CD4-positive, alpha-beta T cell treated with Interleukin-15 for 4 hours (primary cell): ENCODE data around the gene MYOC.
A peak's percentile ranks its signal among the peaks of the same experiment; 100 is the strongest.
"Not testable (repeated sequence)": the region's sequence is repeated elsewhere in the genome, so short reads cannot be mapped to it uniquely, and the experiment has no call there.

Experiments
- DNase-seq: peaks from one replicate; pipeline ENCODE4 v3.0.0-alpha.2; 2020; ENCODE audit warnings: low spot score

The MYOC gene

DNA sequence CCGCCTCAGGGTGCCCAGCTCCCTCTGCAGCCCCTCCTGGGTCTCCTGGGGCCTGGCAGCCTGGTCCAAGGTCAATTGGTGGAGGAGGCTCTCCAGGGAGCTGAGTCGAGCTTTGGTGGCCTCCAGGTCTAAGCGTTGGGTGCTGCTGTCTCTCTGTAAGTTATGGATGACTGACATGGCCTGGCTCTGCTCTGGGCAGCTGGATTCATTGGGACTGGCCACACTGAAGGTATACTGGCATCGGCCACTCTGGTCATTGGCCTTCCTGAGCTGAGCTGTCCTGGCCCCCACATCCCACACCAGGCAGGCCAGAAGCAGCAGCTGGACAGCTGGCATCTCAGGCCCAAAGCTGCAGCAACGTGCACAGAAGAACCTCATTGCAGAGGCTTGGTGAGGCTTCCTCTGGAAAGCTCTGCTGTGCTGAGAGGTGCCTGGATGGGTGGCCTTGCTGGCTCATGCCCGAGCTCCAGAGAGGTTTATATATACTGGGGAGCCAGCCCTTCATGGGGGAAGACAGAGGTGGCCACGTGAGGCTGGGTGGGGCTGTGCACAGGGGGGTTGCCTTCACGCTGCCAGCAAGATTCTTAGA is at the start of gene MYOC:
TSS of gene MYOC (minus strand) at position 455 of the 589 bp plus-strand sequence. CDS start at position 378, 77 bp downstream.
- DNase-seq = no peak

DNA sequence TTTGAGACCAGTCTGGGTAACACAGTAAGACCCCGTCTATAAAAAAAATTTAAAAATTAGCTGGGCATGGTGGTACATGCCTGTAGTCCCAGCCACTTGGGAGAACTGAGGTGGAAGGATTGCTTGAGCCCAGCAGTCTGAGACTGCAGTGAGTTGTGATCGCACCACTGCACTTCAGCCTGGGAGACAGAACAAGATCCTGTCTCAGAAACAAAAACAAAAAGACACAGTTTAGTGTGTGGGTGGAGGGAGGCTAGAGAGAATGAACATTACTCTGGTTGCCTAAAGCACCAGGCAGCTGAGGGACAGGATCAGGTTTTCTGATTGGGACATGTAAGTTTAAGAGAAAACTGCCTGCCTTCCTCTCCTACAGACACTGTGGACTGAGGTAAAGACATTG is 47.0 kb upstream of the MYOC start:
- no peak for DNase-seq

DNA sequence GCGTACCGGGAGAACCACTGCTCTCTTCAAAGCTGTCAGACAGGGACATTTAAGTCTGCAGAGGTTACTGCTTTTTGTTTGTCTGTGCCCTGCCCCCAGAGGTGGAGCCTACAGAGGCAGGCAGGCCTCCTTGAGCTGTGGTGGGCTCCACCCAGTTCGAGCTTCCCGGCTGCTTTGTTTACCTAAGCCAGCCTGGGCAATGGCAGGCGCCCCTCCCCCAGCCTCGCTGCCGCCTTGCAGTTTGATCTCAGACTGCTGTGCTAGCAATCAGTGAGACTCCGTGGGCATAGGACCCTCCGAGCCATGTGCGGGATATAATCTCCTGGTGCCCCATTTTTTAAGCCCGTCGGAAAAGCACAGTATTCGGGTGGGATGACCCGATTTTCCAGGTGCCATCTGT is 43.3 kb upstream of the MYOC start:
- DNase-seq = not testable (repeated sequence)

DNA sequence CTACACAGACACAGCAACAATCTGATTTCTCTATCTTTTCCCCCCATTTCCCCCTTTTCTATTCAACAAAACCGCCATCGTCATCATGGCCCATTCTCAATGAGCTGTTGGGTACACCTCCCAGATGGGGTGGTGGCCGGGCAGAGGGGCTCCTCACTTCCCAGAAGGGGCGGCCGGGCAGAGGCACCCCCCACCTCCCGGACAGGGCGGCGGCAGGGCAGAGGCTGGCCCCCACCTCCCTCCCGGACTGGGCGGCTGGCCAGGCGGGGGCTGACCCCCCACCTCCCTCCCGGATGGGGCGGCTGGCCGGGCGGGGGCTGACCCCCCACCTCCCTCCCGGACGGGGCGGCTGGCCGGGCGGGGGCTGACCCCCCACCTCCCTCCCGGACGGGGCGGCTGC is 41.1 kb upstream of the MYOC start:
- not testable (repeated sequence) for DNase-seq

DNA sequence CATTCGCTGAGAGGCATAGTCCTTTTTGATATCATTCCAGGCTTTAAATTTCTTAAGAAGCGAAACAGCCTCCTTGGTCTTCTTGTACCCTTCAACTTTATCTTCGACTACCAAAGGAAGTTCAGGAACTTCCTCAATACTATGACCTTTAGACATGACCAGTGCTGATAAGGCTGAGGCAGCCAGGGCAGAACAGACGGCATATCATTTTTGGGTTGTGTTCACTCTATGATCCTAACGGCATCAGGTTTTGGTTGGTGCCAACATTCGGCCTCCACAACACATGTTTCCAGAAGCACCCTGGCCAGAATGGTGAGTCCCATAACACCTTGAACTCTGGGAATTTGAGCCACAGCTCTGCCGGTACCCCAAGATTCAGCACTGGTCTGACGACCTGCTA is 31.4 kb upstream of the MYOC start:
- DNase-seq = no peak

DNA sequence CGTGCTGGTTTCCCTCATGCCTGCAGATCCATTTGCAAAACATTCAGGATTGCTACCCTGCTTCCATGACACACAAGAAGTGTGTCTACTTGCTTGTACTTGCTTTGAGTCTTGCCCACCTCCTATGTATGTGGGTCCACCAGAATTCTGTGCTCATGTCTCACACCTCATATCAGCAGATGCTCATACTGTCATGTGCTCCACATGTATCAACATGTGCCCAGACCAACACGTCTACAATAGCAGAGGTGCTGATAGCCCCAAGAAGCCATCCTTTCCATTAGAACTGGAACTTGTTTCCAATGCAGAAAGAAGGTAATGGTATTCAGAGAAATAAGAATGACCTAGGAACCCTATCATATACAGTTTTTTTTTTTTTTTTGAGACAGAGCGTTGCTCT is 27.9 kb upstream of the MYOC start:
- no peak for DNase-seq

DNA sequence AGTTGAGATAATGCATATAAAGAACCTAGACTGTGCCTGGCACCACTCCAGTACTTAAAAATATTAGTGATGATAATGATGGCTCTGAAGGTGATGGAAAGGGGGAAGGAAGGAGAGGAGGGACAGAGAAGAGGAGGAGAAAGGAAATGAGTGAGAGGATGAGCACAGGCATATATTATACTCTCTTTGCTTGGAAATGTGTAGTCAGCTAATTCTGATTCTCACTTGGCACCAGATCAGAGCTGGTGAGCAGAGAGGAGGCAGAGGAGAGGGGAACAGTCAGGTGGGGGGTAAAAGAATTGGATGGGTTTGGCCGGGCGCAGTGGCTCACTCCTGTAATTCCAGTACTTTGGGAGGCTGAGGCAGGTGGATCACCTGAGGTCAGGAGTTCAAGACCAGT is 24.3 kb upstream of the MYOC start:
- DNase-seq = no peak

DNA sequence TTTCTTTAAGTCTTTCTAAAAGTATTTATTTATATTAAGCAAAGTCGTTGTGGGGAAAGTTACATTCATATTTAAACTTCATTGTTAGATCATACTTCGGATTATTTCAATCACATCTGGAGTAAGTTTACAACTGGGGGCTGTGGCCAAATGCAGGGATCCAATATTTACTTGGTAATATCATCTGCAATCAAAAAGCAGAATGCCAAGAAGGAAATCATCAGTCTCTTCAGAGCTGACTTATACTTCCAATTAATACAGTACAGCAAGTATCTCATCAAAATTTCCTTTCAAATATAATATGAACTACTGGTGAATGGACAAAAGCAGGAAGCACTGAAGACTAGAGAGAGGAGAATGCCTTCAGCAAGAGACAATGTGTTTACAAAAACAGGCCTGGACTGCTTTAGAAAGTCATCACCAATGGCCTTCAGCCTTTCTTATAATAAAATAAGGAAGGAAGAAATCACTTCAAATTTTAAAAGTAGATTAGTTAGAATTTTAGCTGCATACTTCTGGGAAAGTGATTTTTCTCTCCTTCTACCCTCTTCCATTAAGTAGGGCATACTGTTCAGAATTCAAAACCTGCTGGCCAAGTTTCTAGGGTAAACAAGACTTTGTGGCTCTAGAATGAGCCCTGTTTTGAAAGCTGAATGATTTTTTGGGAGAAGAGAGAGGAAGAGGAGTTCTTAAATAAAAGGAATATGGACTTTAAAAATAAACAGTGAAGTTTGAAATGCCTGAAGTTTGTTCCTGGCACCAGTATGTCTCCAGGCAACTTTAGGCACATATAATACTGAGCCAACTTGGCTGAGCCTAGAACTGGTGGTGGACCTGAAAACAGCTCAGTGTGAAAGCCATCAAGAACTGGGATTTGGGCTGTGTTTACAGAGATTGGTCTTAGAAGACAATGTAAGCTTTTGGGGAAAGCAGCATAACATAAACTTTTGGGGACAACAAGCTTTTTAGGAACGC is 22.2 kb upstream of the MYOC start:
- no peak for DNase-seq

DNA sequence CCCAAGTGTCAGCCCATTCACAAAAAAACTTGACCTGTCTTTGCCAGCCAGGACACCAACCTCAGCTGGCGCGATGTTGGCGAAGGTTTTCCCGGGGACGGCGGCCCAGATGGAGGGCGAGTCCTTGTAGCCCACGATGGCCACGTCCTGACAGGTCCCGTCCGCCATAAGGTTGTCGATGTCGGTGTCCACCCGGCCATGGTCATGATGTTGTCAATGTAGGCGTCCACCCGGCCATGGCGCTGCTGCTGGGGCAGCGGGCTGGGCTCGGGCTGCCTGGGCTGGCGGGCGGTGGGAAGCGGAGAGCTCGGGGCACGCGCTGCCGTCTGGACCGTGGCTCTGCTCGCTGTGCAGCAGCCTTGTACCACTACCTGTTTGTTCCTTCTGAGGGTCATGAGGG is 18.3 kb upstream of the MYOC start:
- DNase-seq = no peak

DNA sequence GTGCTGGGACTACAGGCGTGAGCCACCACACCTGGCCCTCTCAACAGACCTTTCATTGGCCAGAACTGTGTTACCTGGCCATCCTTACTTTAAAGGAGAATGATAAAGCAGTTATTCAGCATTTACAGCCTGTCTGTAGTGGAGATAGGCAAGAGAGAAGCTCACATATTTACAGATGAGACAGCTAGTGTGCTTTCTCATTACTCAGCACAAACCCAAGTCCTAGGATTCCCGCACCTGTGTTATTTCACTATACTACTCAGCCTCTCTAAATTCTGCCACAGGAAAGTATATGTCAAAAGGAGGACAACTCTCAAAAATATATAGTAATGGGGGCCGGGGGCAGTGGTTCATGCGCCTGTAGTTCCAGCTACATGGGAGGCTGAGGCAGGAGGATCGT is 15.9 kb upstream of the MYOC start:
- DNase-seq = no peak

DNA sequence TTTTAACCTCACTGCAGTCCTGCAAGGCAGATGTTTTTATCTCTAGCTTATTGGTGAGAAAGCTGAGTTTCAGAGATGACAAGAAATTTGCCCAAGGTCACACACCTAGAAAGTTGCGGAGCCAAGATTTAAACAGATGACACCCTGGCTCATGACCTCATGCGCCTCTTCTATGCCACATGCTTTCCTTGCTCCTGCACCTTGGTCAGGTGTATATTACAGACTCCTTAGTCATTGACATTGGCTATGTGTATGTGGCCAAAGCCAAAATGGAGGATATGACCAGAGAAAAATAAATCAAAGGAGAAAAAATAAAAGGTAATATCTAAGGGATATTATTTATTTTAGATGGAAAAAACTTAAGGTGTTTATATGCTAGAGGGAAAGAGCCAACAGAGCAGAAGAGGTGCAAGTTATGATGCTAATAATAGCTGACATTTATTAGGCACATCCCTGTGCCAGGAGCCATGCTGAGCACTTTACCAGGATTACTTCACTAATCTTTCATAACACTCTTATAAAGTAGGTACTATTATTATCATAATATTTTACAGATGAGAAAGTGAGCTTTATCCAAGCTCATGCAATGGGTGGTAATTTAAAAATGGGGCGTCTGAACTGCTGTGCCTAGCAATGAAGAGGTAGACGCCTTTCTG is 13.8 kb upstream of the MYOC start:
- DNase-seq = no peak

DNA sequence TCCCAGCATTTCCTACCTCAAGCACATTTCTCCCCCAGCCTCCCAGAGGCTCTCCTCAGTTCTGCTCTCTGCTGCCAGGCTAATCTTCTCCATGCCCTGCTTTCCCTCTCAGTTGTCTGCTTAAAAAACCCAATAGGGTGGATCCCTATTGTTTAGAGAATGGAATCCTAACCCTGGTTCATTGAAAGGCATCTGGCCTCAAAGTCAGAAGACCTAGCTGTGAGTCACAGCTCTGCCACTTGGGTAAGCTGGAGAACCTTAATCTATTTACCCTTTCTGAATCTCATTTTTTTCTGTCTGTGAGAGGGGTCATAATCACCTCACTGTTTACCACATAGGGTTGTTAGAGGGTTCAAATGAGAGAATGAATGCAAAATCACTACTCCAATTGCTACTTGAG is 12.5 kb upstream of the MYOC start:
- DNase-seq = no peak

DNA sequence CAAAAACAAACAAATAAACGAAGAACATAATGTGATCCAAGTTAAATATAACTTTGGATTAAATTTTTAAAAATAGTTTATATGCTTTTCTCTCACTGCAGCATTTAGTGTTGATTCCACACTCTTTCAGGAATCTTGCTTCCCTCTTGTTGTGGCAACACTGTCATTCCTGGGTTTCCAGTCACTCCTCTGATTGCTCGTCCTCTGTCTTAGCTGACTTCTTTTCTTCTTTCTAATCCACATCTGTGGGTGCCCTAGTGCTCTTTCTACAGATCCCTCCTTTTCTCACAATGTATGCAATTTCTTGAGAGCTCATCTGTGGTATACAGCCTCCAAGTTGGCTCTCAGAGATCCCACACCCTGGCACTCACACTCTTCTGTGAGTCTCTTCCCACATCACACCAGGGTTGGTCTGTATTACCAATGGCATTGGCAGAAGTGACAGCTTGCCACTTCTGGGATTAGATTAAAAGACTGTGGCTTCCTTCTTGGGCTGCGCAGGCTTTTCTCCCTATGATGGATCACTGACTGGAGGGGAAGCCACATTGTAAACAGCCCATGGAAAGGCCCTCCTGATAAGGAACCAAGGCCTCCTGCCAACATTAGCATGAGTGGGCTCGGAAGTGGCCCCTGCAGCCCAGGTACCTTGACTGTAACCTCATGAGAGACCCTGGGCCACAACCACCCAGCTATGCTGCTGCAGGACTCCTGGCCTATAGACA is 11.5 kb upstream of the MYOC start:
- no peak for DNase-seq

DNA sequence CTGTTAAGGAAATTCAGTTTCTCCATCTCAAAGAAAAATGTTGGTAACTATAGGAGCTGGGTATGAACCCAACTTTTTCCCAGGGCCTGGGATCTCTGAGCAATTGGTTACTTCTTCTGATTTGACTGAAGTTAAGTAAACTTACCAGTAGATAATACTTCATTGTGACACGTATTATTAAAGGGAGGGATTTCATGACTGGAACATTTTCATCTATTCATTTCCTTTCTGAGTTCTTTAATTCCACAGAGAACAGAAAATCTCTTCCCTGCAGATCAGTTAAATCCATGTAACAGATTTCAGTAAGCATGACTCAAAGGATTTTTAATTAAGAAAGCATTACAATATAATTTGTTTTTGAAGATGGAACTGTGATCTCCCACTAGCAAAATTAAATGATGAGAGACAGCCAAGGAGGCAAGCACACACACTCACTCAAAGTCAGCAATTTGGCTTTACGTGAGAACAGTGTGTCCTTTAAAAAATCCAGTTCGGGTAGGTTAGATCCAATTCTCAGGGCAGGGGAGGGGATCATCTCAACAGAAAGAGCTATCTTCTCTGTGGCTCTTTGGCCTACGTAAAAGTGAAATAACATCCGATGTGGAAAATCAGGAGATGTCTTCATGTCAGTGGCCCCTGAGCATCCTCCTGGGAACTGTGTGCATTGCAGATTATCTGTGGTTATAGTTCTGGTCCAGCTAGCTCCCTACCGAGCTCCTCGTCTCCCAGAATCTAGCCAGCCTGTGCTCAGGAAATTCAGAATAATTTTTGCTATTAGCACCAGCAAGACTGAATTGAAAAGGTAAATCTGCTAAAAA is 10.8 kb upstream of the MYOC start:
- no peak for DNase-seq

DNA sequence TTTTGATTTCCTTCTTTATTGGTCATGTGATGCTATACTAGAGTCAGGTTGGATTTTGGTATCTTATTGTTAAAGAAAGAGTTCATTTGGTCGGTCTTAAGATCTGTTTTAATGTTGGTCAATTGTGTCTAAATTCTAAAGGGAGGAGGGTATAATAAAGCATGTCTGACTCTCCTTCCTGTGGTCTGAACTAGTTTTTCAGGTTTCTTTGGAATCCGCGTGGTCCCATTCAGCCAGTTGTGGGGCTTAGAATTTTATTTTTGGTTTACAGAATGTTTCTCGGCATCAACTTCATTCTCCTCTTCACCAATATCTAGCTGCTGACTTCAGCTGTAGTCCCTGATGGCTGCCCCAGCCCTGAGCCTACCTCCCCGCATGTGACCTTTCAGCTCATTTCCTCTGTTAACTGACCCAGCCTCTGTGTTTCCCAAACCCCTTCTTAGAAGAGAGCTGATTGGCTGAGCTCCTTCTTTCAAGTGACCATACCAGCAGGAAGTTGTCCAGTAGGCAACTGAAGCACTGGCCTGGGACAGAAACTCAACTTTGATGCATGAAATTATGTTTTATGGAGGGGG is 8.7 kb upstream of the MYOC start:
- no peak for DNase-seq

DNA sequence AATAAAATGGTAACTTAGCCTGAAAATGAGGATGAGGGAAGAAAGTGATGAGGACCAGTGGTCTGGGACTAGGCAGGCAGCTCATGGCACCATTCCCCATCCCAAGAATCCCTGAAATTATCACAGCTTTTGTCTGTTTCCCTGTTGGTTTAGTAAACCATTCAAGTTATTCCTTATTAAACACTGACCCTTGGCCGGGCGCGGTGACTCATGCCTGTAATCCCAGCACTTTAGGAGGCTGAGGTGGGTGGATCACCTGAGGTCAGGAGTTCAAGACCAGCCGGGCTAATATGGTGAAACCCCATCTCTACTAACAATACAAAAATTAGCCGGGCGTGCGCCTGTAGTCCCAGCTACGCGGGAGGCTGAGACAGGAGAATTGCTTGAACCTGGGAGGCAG is 3.7 kb upstream of the MYOC start:
- not testable (repeated sequence) for DNase-seq

DNA sequence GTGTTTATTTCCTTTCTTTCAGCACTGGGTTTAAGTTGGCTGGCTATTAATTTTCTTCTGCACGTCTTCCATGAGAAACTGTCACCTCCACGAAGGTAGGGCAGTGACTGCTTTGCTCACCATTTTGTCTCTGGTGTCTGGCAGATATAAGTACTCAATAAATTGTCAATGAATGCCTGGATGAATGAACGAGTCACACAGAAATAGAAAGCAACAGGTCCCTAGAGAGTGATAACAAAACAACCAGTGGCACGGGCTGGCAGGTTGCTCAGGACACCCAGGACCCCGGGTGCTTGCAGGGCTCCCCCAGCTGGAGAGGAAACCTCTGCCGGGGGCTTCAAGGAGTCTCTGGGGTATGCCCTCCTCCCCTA is 3.2 kb upstream of the MYOC start:
- DNase-seq = no peak

DNA sequence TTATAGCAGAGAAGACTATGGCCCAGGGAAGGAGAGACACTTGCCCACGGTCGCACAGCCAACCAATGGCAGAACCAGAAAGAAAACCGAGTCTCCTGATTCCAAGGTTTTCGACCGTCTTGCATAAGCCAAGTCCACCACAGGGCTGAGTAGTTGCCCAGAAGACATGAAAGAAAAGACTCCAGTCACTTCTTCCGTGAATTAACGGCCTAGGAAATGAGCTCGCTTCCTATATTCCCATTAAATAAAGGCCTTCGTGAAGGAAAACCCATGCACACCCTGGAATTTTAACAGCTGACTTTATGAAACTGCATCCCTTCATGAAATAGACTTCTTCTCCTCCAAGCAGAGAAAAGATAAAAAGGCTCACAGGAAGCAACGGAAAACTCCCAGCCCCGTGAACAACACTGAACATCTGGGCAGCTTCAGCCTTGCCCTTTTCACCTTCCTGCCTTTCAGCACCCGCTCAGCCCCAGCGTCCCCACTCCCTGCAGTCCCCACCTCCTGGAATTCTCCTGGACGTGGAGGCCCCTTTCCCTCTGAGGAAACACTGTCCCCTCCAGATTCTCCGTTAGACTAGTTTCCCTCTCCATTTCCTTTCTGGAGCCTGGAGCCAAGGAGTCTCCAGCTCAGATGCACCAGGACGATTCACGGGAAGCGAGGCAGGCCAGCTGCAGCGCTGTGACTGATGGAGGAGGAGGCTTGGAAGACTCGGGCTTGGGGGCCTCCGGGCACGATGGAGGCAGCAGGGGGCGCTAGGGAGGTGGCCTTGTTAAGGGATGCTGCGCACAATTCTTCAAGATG is 2.7 kb upstream of the MYOC start:
- DNase-seq = peak; percentile 58

DNA sequence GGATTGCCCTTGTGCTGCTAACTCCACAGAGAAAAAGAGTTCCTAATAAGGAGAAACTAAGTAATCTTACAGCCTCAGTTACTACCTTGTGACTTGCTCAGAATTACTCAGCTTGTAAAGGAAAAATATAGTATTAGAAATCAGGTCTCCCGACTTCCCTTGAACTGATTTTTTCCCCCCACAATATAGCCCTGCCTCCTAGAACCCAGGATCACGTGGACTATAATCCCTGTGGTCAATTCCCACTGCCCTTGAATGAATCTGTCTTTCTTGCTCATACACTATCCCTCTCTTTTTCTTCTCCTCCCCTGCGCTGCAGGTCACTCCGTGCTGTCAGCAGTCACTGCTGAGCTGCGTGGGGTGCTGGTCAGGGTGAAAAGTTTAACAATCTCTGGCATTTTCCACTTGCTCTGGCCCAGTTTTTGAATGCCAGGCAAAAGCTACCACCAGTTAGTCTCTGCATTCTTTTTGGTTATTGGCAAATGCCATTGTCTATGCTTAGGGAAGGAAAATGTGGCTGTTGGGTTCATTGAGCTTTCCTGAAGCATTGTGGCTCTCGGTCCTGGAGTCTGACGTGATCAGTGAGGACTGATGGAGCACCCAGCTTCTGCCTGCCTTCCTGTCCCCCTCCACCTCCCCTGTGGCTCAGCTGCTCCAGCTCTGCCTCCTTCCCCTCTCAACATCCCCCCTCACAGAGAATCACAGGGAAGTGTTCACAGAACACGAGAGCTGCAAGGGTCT is 1.9 kb upstream of the MYOC start:
- no peak for DNase-seq

DNA sequence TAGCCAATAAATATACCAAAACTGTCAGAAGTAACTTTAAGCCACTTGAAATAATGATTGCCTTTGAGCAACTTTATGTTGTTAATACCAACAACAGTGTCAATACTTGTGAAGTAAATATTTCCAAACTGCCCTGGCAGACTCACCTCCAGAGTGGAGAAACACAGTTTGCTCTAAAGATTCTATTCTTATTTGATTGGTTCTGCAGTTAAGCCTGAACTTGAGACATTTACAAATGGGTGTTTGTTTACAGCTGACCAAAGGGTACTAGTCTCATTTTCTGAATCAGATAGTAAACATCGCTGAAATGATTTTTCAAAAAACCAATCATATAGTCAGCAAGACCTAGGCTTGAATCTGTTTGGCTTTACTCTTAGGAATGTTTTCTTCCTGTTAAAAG is 1.3 kb upstream of the MYOC start:
- DNase-seq = no peak
